Raji (cell line): Measurements from ENCODE around the gene PLEKHF1.

ENCODE experiments used
- POLR2A ChIP-seq: IDR thresholded peaks from 2 replicates; pipeline ENCODE4 v1.6.1; 2011; ENCODE audit warnings: low read depth, low read length, control low read depth; ENCODE audit not compliant: insufficient read depth

The PLEKHF1 gene

DNA sequence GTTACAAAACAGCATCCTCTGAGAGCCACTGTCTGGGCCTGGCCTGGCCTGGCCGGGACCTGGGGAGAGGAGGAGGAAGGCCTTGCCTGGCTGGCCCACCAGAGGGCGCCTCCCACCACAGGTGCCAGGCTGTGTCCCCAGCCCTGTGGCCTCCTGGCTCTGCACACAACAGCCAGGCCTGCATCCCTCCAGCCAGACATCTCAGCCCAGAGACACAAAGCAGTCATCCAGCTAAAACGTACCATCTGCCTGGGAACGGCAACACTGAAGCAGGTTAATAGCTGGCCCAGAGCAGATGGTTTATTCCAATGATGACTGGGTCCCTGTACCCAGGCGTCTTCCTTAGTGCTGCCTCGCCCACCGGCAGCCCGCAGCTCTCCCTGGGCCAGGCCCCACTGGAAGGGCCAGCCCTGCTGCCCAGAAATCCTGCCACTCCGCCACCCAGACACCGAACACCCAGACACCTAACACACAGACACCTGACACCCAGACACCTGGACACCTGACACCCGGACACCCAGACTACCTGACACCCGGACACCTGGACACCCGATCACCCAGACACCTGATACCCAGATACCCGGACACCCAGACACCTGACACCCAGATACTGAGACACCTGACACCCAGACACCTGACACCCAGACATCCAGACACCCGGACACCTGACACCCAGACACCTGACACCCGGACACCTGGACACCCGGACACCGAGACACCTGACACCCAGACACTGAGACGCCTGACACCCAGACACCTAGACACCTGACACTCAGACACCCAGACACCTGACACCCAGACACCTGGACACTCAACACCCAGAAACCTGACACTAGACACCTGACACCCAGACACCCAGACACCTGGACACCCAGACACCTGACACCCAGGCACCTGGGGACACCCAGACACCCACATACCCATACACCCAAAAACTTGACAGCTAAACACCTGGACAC is 29.7 kb downstream of the PLEKHF1 start:
- TF ChIP-seq POLR2A = no peak

DNA sequence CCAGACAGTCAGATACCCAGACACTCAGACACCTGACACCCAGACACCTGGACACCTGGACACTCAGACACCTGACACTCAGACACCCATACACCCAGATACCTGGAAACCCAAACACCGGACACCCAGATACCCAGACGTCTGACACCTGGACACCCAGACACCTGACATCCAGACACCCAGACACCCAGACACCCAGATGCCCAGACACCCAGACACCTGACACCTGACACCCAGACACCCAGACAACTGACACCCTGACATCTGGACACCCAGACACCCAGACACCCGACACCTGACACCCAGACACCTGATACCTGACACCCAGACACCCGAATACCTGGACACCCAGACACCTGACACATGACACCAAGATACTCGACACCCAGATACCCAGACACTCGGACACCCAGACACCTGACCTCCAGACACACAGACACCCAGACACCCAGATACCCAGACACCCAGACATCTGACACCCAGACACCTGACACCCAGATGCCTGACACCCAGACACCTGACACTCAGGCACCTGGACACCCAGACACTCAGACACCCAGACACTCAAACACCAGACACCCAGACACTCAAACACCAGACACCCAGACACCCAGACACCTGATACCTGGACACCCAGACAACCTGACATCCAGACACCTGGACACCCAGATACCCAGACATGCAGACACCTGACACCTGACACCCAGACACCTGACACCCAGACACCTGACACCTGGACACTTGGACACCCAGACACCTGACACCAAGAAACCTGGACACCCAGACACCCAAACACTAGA is 30.7 kb downstream of the PLEKHF1 start:
- TF ChIP-seq POLR2A = no peak

DNA sequence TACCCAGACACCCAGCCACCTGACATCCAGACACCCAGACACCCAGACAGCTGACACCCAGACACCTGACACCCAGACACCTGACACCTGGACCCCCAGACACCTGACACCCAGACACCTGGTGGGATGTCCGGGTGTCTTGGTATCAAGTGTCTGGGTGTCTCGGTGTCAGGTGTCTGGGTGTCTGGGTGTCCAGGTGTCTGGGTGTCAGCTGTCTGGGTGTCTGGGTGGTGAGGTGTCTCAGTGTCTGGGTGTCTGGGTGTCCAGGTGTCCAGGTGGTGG is 31.2 kb downstream of the PLEKHF1 start:
- no peak for TF ChIP-seq POLR2A

DNA sequence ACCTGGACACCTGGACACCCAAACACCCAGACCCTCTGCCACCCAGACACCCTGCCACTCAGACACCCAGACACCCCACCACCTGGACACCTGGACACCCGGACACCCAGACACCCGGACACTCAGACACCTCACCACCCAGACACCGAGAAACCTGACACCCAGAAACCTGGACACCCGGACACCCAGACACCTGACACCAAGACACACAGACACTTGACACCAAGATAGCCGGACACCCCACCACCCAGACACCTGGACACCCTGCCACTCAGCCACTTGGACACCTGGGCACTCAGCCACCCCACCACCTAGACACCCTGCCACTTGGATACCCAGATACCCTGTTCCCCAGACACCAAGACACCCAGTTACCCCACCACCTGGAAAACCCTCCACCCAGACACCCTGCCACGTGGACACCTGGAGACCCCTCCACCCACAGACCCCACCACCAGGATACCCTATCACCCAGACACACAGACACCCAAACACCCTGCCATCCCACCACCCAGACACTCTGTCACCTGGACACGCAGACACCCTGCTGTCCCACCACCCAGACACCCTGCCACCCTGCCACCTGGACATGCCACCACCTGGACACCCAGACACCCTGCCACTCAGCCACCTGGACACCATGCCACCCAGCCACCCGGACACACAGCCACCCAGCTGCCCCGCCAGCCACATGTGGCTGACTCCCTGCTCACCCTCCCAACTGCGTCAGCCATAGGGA is 32.4 kb downstream of the PLEKHF1 start:
- no peak for TF ChIP-seq POLR2A

DNA sequence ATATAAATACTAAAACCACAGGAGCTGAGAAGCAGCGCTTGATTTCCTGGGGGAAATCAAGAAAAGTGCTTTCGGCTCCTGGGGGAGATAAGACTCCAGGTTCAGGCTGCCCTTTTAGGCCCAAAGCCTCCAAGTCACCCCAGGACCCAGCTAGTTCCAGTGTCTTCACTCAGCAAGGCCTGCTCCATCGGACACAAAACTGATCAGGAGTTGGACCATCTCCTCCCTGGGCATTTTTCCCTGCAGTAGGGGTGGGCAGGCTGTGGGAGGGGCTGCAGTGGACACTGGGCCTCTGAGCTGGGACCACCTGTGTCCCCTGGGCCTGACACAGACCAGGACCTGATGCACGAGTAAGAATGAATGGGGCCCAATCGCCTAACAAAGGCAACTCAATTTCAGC is 34.6 kb downstream of the PLEKHF1 start:
- TF ChIP-seq POLR2A = no peak

DNA sequence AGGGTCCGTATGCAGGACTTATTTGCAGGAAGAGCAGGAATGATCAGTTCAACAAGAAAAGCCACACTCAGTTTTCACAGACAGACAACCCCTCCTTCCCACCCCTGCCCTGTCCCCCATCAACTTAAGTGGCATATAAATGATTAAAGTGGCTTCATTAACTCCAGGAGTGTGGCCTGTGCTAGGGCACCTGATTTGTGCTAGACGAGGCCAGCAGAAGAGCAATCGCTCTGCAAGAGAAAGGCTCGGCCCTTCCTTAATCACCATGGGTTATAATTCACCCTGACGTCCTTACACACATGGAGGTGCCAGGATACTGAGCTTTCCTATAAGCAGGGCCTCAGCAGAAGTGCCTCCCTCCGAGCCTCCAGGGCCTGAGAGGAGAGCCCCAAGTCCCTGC is 35.2 kb downstream of the PLEKHF1 start:
- no peak for TF ChIP-seq POLR2A

DNA sequence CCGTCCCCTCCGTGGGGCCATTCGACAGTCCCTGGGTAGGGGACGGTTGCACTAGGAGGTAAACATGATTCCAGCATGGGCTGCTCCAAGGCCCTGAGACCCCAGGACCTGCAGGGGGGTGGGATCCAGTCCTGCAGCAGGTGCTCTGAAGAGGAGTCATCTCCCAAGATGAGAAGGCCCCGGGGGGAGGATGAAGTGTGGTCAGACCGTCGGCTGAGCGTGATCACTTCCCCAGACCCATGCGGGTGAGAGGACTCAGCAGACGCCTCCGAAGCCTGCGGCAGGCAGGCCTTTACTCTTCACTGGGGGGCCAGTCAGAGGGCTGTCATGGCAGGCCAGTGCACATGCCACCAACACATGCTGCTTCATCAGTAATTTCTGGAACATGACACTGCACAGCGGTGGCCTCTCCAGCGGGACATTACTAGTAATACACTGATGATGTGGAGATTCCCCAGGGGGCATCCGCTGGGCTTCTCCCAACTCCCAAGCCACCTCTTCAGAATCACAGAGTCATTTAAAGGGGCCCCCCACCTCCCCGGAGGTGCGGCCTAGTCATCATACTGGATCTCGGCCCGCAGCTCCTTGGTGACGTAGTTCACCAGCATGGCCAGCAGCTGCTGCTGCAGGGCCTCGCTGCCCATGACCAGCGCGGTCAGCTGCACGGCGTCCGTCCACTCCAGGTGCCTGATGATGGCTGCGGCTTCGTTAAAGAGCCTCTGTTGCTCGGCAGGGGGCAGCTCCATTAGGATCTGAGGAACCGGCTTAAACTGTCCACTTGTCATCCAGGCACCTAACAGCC is 37.1 kb downstream of the PLEKHF1 start:
- no peak for TF ChIP-seq POLR2A

DNA sequence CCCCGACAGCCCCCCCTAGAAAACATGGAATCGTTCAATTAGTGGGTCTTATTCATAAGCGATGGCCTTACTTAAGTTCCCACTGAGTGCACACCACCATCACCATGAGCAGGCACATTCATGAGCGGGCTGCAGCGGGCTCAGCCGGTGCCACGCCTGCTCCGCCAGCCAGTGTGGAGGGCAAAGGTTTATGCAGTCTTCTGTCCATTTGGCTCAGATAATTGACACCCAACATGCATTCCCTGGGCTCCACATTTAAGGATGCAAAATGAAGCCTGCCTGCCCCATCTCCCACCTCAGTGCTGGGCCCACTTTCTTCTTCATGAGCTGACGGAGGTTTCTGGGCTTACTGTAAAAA is 37.7 kb downstream of the PLEKHF1 start:
- no peak for TF ChIP-seq POLR2A

DNA sequence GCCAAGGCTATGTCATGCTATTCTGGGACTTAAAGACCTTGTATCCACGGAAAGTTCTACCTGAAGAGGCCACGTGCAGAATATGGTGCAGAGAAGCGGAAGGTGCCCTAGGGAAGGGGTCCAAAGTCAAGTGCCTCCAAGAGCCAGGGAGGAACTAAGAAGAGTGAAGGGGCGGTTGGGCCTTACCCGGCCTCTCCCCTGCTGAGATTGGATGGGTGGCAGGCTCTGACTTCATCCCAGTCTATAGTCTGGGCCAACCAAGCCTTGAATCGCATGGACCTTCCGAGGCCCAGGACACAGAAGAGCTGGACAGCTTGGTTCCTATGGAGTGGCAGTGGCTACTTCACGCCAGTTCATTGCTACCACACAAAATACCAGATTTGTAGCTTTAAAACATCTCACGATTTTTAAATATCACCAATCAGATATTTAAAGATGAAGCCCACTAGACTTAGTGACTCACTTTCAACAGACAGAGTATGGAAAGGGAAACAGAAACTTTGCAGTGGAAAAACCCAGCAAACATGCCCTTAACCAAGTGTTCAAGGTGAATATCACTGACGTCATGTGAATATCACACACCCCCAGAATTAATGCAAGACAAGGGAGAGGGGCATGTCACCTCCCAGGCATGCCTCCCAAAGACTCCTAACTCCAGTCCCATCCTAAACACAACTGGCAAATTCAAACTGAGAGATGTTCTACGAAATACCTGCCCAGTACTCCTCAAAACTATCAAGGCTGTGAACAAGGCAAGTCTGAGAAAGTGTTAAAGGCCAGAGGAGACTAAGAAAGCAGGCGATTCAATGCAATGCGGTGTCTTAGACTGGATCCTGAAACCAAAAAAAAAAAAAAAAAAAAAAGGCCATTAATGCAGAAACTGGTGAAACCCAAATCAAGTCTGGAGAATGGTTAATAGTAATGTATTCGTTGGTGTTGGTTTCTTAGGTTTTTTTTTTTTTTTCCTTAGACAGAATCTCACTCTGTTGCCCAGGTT is 39.6 kb downstream of the PLEKHF1 start:
- TF ChIP-seq POLR2A = no peak

DNA sequence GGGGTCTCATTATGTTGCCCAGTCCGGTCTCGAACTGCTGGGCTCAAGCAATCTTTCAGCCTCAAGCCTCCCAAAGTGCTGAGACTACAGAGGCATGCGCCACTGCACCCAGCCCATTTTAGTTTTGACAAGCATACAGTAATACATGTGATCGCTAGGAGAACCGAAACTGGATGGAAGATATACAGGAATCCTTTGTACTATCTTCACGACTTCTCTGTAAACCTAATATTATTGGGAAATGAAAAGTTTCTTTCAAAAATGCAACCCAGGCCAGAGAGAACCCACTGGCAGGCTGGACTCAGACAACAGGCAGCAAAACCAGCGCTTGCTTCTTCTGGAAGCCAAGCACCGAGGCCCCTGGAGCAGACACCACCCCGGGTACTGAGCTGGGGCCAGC is 40.4 kb downstream of the PLEKHF1 start:
- no peak for TF ChIP-seq POLR2A

DNA sequence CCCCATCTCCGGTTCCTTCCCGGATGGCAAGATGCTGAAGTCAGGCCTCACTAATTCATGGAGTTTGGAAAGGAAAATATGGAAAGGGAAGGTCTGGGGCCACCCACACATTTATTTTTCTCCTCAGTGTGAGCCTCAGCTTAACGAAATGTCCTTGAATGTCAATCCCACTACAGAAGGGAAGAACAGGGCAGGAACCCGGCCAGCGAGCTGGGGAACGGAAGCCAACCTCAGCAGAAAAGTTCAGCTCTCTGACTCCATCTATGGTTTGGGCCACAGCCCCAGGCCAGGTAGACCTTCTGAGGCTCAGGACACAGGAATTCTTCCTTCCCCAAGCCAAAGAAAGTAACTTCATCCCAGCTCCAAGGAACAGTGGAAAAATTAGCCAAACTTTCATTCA is 41.4 kb downstream of the PLEKHF1 start:
- TF ChIP-seq POLR2A = no peak

DNA sequence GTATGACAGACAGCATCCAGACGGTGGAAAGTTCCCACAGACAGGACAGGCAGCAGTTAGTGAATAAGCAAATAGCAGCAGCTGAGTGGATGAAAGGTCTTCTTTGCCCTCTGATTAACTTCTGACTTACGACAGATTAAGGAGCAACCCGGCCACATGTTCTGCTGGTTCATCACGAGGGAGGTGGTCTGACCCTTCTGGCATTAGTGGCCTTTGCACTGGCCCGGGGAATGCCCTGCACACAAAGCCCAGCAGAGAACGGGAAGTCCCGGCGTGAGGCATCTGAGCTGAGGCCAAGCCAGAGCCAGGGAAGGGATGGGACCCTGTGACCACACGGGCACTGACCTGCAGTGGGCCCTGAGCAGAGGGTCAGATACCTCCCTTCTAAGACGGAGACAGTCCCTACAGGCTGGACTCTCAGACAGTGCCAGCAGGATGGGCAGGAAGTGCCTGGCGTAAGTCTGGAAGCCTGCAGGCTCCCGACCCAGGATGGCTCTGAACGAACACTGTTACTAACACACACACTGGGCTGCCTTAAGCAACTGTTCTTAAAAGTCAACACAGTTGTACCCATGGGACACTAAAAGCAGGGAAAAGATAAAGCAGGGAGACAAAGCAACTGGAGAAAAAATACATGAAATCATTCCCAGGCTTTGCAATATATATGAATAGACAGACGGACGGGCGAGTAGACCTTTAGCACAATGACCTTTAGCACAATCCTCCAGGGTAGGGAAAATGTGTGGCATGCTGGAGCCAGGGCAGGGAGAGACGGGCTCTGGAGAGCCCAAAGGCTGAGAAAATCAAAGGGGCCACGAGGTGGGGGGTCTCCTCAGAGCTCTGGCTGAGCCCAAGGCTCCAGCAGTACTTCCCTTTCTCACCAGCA is 43.5 kb downstream of the PLEKHF1 start:
- no peak for TF ChIP-seq POLR2A
